Cortex of kidney (tissue), 1 donor: ENCODE data around the gene CYTH2.

Experiments
- DNase-seq: peaks from one replicate; lab custom pipeline; 2025; lab: John Stamatoyannopoulos, UW

The CYTH2 gene

DNA sequence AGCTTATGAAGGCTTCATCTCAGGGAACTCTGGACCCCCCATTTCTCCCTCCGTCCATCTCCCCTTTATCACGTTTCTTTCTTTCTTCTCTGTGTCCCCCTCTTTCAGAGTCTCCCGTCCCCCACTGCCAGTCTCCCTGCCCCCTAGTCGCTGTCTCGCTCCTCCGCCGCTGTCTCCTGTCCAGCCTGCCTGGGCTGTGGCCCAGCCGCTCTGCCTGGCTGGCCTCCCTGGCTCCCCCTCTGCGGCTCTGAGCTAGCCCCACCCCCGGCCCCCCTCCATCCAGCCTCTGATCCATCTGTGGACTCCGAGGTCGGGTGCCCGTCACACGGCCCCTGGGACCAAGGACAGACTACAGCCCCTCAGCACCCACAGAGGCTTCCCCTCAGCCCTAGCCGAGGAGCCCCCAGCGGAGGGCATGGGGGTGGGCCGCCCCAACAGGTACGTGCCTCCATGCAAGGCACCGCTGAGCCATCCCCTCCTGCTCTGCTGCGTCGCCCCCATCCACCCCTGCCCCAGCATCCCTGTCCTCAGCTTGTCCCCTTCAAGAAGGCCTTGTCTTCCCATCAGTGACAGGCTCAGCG is 14.9 kb upstream of the CYTH2 start:
- no peak for DNase-seq

DNA sequence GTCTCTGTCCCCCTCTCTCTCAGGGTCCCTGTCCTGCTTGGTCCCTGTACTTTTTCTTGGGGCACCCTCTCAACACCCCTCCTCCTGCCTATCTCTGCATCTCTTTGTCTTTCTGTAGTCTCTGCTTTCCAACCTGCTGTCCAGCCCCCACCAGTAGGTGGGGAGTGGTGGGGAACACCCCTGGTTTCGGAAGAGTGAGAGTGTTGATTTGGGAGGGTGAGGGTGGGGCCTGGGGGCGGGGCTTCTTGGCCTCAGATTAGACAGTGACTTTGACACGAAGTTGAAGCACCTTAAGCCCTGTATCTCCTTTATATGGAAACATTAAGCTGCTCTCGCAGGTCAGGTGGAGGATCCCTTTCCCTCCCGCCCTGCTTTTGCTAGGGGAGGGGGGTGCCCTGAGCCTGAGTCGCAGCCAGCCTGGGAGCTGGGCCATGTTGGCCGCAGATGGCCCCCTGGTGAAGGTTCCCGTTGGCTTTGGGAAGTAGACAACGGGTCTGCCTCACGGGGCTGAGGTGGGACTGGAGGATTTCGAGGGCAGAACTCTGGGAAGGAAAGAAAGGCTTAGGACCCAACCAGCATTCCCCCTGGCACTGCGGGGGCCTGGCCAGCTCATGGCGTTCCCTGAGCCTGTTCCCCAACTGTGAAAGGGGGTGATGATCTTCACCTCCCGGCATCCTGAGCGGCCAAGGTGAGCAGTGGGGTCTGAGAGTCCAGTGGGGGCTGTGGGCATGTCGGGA is 13.8 kb upstream of the CYTH2 start, which contains the start of gene KCNJ14:
Gene KCNJ14 (plus strand): TSS at position 404 of the 737 bp plus-strand sequence. CDS start 6,151 bp downstream, outside the sequence.
- no peak for DNase-seq

DNA sequence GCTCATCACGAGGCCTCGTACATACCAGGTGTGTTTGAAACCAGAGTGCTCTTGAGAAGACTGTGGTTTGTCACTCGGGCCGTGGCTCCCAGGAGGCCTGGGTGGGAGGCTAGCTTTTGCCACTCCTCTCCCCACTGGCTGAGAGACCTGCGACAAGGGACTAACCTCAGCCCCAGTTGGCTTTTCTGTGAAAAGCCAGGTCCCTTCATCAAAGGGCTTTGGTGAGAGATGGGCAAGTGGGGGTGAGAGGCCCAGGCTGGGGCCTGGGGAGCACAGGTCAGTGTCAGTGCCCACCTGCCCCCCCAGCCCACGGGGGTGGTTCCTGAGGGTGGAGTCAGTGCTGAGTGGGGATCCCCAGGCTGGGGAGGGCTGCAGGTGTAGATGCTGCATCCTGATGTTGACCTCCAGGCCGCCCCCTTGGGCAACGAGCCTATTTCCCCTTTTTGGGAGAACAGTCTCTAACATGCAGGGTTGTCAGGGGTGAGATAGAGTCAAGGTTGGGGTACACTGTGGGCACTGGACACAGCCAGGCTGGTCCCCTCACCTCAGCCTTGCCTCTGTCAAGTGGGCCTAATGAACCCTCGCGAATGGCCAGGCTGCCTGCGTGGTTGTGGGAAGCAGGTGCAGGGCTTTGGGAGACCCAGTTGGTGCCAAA is 13.1 kb upstream of the CYTH2 start:
- DNase-seq, result no peak

DNA sequence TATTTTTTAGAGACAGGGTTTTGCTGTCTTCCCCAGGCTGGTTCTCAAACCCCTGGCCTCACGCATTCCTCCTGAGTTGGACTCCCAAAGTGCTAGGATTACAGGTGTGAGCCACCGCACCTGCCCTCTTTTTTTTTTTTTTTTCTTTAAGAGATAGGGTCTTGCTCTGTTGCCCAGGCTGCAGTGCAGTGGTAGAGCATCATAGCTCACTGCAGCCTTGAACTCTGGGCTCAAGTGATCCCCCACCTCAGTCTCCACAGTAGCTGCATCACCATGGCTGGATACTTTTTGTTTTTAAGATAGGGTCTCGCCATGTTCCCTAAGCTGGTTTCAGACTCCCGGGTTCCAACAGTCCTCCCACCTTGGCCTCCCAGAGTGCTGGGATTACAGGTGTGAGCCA is 12.3 kb upstream of the CYTH2 start:
- no peak for DNase-seq

DNA sequence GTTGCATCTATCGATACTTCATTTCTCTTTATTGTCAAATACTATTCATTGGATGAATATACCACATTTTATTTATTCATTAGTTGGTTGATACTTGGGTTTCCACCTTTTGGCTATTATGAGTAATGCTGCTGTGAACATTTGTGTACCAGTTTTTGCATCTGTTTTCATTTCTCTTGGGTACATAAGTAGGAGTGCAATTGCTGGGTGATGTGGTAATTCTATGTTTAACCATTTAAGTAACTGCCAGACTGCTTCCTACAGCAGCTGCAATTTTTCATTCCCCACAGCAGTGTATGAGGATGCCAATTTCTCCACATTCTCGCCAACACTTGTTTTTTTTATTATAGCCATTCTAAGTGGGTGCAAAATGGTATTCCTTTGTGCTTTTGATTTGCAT is 11.2 kb upstream of the CYTH2 start:
- DNase-seq, result no peak

DNA sequence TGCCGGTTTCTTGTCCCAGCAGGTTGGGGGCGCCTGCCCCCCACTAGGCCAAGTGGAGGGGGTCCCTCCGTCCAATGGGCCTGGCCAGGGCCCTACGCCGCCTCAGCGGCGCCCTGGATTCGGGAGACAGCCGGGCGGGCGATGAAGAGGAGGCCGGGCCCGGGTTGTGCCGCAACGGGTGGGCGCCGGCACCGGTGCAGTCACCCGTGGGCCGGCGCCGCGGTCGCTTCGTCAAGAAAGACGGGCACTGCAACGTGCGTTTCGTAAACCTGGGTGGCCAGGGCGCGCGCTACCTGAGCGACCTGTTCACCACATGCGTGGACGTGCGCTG is 7.6 kb upstream of the CYTH2 start:
- DNase-seq, result no peak

DNA sequence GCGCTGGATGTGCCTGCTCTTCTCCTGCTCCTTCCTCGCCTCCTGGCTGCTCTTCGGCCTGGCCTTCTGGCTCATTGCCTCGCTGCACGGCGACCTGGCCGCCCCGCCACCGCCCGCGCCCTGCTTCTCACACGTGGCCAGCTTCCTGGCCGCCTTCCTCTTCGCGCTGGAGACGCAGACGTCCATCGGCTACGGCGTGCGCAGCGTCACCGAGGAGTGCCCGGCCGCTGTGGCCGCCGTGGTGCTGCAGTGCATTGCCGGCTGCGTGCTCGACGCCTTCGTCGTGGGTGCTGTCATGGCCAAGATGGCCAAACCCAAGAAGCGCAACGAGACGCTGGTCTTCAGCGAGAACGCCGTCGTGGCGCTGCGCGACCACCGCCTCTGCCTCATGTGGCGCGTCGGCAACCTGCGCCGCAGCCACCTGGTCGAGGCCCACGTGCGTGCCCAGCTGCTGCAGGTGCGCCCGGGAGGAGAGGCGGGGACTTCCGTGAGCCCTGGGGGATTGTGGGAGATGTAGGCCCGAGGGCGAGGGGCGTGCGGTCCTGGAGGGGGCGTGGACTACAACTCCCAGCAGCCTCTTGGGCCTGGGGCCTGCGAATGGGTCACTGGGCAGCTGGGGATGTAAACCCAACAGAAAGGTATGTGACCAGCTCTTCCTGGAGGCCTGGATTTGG is 7.0 kb upstream of the CYTH2 start:
- no peak for DNase-seq

DNA sequence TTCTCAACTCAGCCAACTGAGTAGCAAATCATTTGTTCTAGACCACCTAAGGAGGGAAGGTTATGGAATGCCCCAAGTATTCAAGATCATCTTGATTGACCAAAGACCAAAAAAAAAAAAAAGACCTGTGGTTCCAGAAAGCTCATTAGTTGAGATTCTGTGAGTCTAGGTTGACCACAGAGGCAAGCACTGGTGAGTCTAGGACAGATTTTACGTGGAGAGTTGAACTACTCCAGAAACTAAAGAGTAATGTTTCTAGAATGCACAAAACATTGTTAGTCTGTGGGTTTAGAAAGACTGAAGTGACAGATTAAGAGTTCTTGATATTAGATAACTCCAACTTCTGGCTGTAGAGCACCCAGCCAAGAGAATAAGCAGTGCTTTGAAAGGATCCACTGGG is 4.0 kb upstream of the CYTH2 start:
- DNase-seq, result no peak

DNA sequence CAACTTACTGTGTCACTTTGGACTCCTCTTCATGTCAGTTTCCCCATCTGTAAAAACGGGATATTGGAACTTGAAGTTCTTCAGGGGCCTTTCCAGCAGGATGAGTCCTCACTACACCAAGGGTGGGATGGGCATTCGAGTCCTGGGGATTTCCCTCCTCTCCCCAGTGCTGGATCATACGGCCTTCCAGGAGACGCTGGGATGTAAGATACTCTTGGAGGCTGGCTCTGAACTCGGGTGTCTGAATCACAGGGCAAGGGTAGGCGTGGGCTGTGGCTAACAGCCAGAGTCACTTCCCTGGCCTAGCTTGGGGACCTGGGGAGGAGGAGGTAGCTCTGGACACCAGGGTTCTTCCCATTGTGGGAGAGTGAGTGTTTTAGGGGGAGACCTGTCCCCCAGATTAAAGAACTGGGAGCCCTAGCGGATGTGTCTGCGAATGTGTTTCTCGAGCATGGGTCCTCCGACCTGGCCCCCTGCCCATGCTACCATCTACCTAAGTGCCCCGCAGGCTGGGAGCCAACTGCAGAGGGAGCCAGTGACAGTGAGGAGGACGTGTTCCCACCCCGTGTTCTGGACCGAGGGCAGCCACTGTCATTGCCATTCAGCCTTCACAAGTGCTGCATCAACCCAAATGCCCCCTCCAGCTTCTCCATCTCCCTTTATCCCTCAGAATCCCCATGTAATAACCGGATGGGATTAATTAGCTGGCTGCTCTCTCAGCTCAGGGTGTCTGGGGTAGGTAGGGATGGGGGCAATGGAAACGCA is 2.4 kb upstream of the CYTH2 start:
- no peak for DNase-seq

DNA sequence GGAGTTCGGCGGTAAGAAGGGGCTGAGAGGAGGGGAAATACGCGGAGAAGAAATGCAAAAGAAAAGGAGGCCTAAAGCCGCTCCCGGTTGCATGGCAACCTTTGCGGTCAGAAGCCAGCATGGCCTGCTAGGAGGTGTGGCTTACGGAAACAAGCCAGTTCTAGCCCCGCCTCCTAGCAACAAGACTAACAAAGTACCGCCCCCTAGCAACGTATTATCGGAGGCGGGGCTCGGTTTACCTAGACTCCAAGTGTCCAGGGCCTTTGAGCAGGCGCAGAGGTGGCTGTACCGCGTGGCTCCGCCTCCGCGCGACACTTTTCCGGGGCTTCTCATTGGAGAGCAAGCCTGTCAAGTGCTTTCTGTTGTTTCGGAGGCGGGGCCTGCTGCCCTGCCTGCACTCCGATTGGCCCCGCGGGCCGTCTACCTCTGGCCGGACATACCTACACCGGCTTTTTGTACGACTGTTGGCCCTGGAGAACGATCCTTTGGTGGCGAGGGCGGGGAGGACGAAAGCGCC is 339 bp upstream of the CYTH2 start:
- DNase-seq, result peak; percentile 90

DNA sequence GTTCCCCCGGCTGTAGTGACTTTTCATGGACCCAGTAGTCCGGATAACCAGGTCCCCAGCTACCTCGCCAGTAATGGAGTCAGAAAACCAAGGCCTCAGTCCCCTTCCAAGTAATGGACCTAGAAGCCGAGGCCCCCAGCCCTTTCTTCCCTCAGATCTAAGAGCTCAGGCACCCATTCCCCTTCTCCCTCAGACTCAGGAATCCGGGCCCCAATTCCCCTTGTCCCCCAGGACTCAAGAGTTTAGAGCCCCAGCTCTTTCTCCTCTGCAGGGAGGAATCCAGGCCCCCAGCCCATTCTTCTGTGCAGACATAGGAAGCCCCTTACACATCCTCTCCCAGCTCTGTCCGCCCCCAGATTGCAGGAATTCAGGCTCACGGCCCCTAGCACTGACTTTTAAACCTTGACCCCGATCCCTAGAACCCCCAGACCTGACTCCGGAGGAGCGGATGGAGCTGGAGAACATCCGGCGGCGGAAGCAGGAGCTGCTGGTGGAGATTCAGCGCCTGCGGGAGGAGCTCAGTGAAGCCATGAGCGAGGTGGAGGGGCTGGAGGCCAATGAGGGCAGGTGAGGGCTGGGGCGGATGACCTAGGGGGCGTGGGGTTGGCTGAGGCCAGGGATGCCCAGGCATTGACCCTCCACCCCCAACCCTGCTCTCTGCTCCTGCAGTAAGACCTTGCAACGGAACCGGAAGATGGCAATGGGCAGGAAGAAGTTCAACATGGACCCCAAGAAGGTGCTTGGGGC is 938 bp downstream of the CYTH2 start:
- no peak for DNase-seq

DNA sequence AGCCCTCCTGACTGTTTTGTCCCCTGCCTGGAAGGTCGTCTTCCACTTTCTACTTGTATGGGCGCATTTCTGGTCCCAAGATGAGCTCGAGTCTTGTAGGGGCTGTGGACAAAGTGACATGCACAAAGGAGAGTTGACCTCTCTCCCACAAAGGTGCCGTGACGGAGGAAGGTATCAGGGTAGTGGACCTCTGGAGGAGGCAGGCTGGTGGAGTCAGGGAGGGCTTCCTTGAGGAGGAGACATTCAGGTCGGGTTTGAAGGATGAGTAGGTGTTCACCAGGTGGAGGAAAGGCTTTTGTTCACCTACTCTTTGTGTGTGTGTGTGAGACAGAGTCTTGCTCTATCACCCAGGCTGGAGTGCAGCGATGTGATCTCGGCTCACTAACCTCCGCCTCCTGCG is 1.7 kb downstream of the CYTH2 start:
- no peak for DNase-seq

DNA sequence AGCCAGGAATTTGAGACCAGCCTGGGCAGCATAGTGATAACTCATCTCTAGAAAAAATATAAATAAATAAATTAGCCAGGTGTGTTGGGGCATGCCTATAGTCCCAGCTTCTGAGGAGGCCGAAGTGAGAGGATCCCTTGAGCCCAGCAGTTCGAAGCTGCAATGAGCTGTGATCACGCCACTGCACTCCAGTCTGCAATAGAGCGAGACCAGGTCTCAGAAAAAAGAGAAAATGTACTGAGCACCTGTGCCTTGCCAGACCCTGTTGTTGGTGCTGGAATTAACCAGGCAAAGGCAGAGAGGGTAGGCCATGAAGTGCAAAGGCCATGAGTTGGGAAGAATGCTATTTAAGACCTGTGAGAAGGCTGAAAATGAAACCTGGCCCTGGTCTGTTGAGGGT is 2.7 kb downstream of the CYTH2 start:
- no peak for DNase-seq

DNA sequence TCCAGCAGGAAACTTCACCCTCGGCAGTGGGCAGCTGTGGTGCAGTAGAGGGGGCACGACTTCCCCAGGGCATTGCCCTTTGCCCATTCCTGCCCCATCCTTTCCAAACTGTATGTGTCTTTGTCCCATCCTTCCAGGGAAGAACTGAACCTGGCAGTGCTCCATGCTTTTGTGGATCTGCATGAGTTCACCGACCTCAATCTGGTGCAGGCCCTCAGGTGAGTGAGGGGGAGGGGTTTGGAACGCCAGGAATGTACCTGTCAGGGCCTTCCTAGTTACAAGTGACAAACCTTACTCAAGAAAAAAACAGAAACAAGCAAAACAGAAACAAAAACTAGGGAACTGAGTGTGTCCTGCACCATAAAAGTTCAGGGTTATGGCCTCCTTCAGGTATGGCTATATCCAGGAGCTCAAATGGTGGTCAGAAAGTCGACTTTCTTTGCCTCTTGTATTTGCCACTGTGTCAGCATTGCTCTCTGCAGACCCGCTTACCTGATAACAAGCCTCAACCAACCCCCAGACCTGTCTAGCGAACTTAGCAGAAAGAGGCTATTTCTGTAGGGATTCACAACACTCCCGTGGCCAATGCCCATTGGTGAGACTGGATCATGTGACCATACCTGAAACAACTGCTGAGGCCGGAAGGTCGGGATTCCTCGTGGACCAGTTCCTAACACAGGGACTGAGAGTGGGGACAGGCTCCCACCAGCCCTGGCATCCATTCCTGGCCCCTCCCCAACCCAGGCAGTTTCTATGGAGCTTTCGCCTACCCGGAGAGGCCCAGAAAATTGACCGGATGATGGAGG is 4.2 kb downstream of the CYTH2 start:
- no peak for DNase-seq

DNA sequence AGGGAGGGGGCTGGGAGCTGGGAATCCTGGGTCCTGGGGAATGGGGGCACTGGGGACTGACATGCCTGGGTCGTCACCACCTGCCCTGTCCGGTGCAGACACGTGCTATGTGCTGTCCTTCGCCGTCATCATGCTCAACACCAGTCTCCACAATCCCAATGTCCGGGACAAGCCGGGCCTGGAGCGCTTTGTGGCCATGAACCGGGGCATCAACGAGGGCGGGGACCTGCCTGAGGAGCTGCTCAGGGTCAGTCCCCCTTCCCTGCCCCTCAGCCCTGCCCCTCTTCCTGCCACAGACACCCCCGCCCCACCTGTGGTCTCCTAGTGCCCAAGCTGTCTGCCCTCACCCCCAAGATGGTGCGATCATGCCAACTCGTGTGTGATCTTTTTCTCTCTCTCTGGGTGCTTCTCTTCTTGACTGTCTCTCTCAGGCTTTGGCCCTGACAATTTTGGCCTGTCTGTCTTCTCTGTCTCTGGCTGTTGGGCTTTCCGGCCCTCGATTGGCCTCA is 5.0 kb downstream of the CYTH2 start:
- no peak for DNase-seq

DNA sequence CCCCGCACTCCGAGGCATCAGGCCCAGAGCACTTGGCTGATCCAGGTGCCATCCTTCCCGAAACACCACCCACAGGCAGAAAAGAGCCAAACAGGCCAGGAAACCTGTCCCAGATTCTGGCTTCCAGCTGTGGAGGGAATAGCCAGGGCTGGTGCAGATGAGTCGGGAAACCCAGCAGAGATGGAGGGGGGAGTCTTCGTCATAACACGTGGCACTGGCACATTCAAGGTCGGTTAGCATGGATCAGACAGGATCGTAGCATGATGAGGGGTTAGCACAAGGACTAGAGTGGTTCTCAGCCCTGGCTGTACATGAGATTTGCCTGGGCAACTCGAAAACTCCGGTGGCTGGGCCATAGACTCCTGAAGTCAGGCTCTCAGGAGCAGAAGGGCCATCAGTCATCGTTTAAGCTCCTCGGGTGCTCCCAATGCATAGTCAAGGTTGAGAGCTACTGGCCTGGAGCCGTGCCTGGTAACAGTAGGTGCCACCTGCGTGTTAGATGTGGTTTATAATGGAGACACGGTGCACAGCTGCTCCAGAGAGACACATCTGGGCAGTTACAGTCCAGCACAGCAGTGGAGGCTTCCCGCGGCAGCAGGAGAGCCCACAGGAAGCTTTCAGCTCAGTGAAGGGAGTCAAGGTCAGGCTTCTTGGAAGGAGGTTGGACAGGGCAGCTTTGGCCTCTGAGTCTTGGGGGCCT is 6.3 kb downstream of the CYTH2 start:
- no peak for DNase-seq

DNA sequence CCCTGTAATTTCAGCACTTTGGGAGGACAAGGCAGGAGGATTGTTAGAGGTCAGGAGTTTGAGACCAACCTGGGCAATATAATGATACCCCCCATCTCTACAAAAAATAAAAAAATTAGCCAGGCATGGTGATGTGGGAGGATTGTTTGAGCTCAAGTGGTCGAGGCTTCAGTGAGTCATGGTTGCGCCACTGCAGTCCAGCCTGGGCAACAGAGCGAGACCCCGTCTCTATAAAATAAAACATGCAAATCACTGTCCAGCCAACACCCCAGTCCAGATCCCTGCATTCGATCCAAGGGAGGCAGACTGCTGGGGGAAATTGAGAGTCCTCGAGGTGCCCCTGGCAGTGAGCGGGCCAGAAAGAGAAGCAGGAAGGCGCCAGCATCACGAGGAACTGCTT is 7.0 kb downstream of the CYTH2 start:
- DNase-seq, result no peak

DNA sequence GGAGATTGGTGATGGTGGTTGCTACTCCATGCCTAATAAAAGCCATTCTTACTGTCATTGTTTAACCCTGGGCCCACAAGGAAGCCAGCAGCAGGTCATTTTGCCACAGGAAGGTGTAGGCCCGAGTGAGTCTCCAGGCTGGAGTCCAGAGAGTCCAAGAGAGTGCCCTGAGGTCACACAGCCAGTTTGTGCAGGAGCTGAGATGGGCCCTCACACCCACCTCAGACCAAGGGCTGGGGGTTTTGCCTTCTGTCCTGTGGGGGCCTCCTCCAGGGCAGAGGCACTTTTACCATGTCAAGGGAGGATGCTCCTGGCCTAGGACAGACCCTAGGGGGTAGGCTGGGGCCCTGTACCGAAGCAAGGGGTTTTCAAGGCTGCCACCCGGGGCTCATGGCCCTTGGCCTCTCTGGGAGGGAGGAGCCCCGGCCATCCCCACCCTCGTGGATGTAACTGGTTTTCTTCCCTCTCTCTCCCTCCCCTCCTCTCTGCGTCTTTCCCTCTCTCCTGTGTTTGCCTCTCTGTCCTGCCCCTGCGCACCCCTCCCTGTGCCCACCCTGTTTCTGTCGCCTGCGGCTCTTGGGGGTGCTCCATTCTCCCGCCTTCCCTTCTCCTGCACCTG is 8.0 kb downstream of the CYTH2 start:
- no peak for DNase-seq

DNA sequence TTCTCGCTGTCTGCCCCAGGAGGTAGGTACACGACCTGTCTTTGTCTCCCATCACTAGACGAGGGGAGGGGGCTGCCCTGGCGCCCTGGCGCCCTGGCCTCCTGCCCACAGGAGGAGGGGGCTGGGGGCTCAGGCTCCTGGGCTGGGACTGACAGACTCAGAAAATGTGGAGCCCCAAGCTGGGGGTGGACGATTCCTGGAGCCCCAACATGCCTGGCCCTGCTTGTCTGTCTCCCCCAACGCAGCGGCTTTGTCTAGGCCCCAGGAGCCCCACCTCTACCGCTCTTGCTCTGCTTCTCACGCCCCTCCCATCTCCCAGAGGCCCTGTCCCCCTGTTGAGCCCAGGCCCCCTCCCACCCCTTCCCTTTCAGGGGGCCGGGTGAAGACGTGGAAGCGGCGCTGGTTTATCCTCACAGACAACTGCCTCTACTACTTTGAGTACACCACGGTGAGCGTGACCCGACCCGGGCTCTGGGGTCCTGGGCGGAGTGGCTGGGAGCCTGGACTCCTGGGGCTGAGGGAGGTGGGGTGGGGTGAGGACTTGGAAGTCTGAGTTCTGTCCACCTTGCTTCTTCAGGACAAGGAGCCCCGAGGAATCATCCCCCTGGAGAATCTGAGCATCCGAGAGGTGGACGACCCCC is 8.6 kb downstream of the CYTH2 start:
- no peak for DNase-seq
